IPS-20b (cell line): ENCODE data around the gene MEGF11.

ENCODE experiments used
- H3K27ac ChIP-seq: one replicate; pipeline ENCODE4 v1.5.1; 2013; ENCODE audit warnings: low read length
- H3K27me3 ChIP-seq: 2 replicates; pipeline ENCODE4 v1.6.1; 2013; ENCODE audit warnings: mild to moderate bottlenecking, low read length, inconsistent platforms; ENCODE audit not compliant: insufficient read depth
- H3K36me3 ChIP-seq: 2 replicates; pipeline ENCODE4 v1.6.1; 2013; ENCODE audit warnings: low read depth, mild to moderate bottlenecking, inconsistent platforms, low read length, moderate library complexity; ENCODE audit not compliant: insufficient read depth
- H3K4me1 ChIP-seq: 2 replicates; pipeline ENCODE4 v1.6.1; 2013; ENCODE audit warnings: mild to moderate bottlenecking, control low read depth, inconsistent platforms, low read length, moderate library complexity; ENCODE audit not compliant: insufficient read depth
- H3K4me3 ChIP-seq: 2 replicates; pipeline ENCODE4 v1.5.1; 2013; ENCODE audit warnings: mild to moderate bottlenecking, low read length, inconsistent platforms
- H3K9ac ChIP-seq: 2 replicates; pipeline ENCODE4 v1.6.1; 2013; ENCODE audit warnings: low read depth, mild to moderate bottlenecking, inconsistent platforms, low read length, moderate library complexity
- H3K9me3 ChIP-seq: 2 replicates; pipeline ENCODE4 v1.6.1; 2013; ENCODE audit warnings: mild to moderate bottlenecking, low read depth, low read length, inconsistent platforms; ENCODE audit not compliant: insufficient read depth

Gene MEGF11

GRCh38 chr15:65910341-65910740 is 343.2 kb downstream of the MEGF11 start:
- Histone ChIP-seq H3K4me3 (no peak overlapping the region), H3K36me3 (peaks cover 34% of the 10 kb centered on the region), H3K9me3 (no peaks in the 10 kb centered on the region), H3K4me1 (0 out of 2 replicates have a peak, but pooled peaks cover 5% of the 10 kb centered on the region), H3K27ac (no peak overlapping the region), H3K27me3 (no peaks in the 10 kb centered on the region), H3K9ac (no peak overlapping the region)

GRCh38 chr15:65909831-65910230 is 343.7 kb downstream of the MEGF11 start:
- no peak overlapping the region for H3K4me3 ChIP-seq
- H3K27me3 ChIP-seq = no peaks in the 10 kb centered on the region
- H3K9me3 ChIP-seq = no peaks in the 10 kb centered on the region
- 0 out of 2 replicates have a peak, but pooled peaks cover 5% of the 10 kb centered on the region for H3K4me1 ChIP-seq
- H3K27ac ChIP-seq = no peak overlapping the region
- peaks cover 39% of the 10 kb centered on the region for H3K36me3 ChIP-seq
- no peak overlapping the region for H3K9ac ChIP-seq

- H3K36me3 ChIP-seq = peaks cover 48% of the 10 kb centered on the region
- H3K9ac ChIP-seq = no peak overlapping the region
- no peak overlapping the region for H3K27ac ChIP-seq
- no peak overlapping the region for H3K4me3 ChIP-seq
- H3K9me3 ChIP-seq = no peaks in the 10 kb centered on the region
- H3K4me1 ChIP-seq = peaks cover 6% of the 10 kb centered on the region; the same call in 1 of the 2 replicates
- H3K27me3 ChIP-seq = no peaks in the 10 kb centered on the region
Measured at GRCh38 chr15:65908876-65909275, 344.7 kb downstream of the MEGF11 start.

- peaks cover 51% of the 10 kb centered on the region for H3K36me3 ChIP-seq
- H3K27ac ChIP-seq = no peak overlapping the region
- peaks cover 9% of the 10 kb centered on the region; the same call in 1 of the 2 replicates for H3K4me1 ChIP-seq
- no peaks in the 10 kb centered on the region for H3K9me3 ChIP-seq
- H3K27me3 ChIP-seq = no peaks in the 10 kb centered on the region
- H3K4me3 ChIP-seq = no peak overlapping the region
- no peak overlapping the region for H3K9ac ChIP-seq
Measured at GRCh38 chr15:65907661-65908060, 345.9 kb downstream of the MEGF11 start.

GRCh38 chr15:65906396-65906795 is 347.2 kb downstream of the MEGF11 start:
- peaks cover 46% of the 10 kb centered on the region for H3K36me3 ChIP-seq
- no peaks in the 10 kb centered on the region for H3K27me3 ChIP-seq
- no peaks in the 10 kb centered on the region for H3K9me3 ChIP-seq
- H3K4me3 ChIP-seq = no peak overlapping the region
- H3K27ac ChIP-seq = no peak overlapping the region
- no peak overlapping the region for H3K9ac ChIP-seq
- peaks cover 19% of the 10 kb centered on the region for H3K4me1 ChIP-seq

- H3K27ac ChIP-seq = no peak overlapping the region
- no peaks in the 10 kb centered on the region for H3K9me3 ChIP-seq
- peaks cover 58% of the 10 kb centered on the region for H3K36me3 ChIP-seq
- no peak overlapping the region for H3K9ac ChIP-seq
- no peaks in the 10 kb centered on the region for H3K27me3 ChIP-seq
- H3K4me1 ChIP-seq = peaks cover 20% of the 10 kb centered on the region
- no peak overlapping the region for H3K4me3 ChIP-seq
Measured at GRCh38 chr15:65904301-65904700, 349.2 kb downstream of the MEGF11 start.

- peaks cover 63% of the 10 kb centered on the region for H3K36me3 ChIP-seq
Measured at GRCh38 chr15:65903296-65904073, 350.1 kb downstream of the MEGF11 start.

GRCh38 chr15:65902373-65902772 is 351.2 kb downstream of the MEGF11 start:
- H3K9me3 ChIP-seq = no peaks in the 10 kb centered on the region
- H3K27ac ChIP-seq = no peak overlapping the region
- H3K4me3 ChIP-seq = no peak overlapping the region
- H3K4me1 ChIP-seq = peaks cover 20% of the 10 kb centered on the region
- no peak overlapping the region for H3K9ac ChIP-seq
- H3K36me3 ChIP-seq = peaks cover 61% of the 10 kb centered on the region
- H3K27me3 ChIP-seq = no peaks in the 10 kb centered on the region

More at GRCh38 chr15:65903296-65904073, 350.1 kb downstream of the MEGF11 start:
- no peak overlapping the region for H3K9ac ChIP-seq
- H3K27me3 ChIP-seq = no peaks in the 10 kb centered on the region
- H3K4me1 ChIP-seq = peaks cover 20% of the 10 kb centered on the region
- H3K9me3 ChIP-seq = no peaks in the 10 kb centered on the region
- no peak overlapping the region for H3K27ac ChIP-seq
- no peak overlapping the region for H3K4me3 ChIP-seq

- Histone ChIP-seq H3K27ac (no peak overlapping the region), H3K4me3 (no peak overlapping the region), H3K27me3 (no peaks in the 10 kb centered on the region), H3K9ac (no peak overlapping the region), H3K9me3 (no peaks in the 10 kb centered on the region), H3K4me1 (peaks cover 20% of the 10 kb centered on the region), H3K36me3 (peaks cover 60% of the 10 kb centered on the region)
Measured at GRCh38 chr15:65901836-65902235, 351.7 kb downstream of the MEGF11 start.

GRCh38 chr15:65901336-65901735 is 352.2 kb downstream of the MEGF11 start:
- Histone ChIP-seq H3K9me3 (no peaks in the 10 kb centered on the region), H3K9ac (no peak overlapping the region), H3K27ac (no peak overlapping the region), H3K4me1 (peaks cover 15% of the 10 kb centered on the region), H3K4me3 (no peak overlapping the region), H3K27me3 (no peaks in the 10 kb centered on the region), H3K36me3 (peaks cover 64% of the 10 kb centered on the region)

- Histone ChIP-seq H3K27ac (no peak overlapping the region), H3K4me1 (peaks cover 15% of the 10 kb centered on the region), H3K9me3 (no peaks in the 10 kb centered on the region), H3K27me3 (no peaks in the 10 kb centered on the region), H3K9ac (no peak overlapping the region), H3K36me3 (peaks cover 63% of the 10 kb centered on the region), H3K4me3 (no peak overlapping the region)
Measured at GRCh38 chr15:65900488-65900887, 353.1 kb downstream of the MEGF11 start.

- Histone ChIP-seq H3K27me3 (no peaks in the 10 kb centered on the region), H3K9me3 (no peaks in the 10 kb centered on the region), H3K36me3 (peaks cover 58% of the 10 kb centered on the region), H3K9ac (no peak overlapping the region), H3K27ac (no peak overlapping the region), H3K4me1 (no peaks in the 10 kb centered on the region), H3K4me3 (no peak overlapping the region)
Measured at GRCh38 chr15:65896236-65896635, 357.3 kb downstream of the MEGF11 start.
